Thoracic aorta (tissue), 2 donors: ENCODE results near the gene LDLRAD3. TPM values are rescaled to one million over a fixed set of nuclear protein-coding genes. Genes with fewer than 3 reads are reported as not detected.

Experiments
- ATAC-seq: fragments of 150-250 bp; one replicate; pipeline ENCODE4 v1.8.0; 2017; ENCODE audit warnings: low read depth; ENCODE audit not compliant: insufficient number of reproducible peaks, low FRiP score
- DNase-seq: peaks from one replicate; pipeline ENCODE4 v3.0.0-alpha.2; 2020; ENCODE audit warnings: low spot score
- H3K27ac ChIP-seq, 2 donors: fragments of 200-600 bp; sonication (generic); 1 replicate in 1 of 2; 2 replicates in 1 of 2; pipeline ENCODE4 v1.5.1; 2016; ENCODE audit warnings: mild to moderate bottlenecking in 2 of 2, moderate library complexity in 2 of 2
- H3K27me3 ChIP-seq: fragments of 200-600 bp; sonication (generic); replicated peaks from 2 replicates; pipeline ENCODE4 v1.6.0; 2016; ENCODE audit warnings: mild to moderate bottlenecking; ENCODE audit not compliant: insufficient read depth
- H3K36me3 ChIP-seq: fragments of 200-600 bp; sonication (generic); one replicate; pipeline ENCODE4 v1.5.1; 2016
- H3K4me1 ChIP-seq, 2 donors: fragments of 200-600 bp; sonication (generic); 1 replicate in 1 of 2; 2 replicates in 1 of 2; pipeline versions ENCODE4 v1.5.1 to v1.6.0; 2016; ENCODE audit warnings: low read depth in 2 of 2, mild to moderate bottlenecking in 1 of 2; ENCODE audit not compliant: control insufficient read depth in 1 of 2
- H3K4me3 ChIP-seq: fragments of 200-600 bp; sonication (generic); 2 replicates; pipeline ENCODE4 v1.5.1; 2016; ENCODE audit warnings: mild to moderate bottlenecking
- H3K9me3 ChIP-seq: fragments of 200-600 bp; sonication (generic); 2 replicates; pipeline ENCODE4 v1.5.1; 2016
- total RNA-seq, 2 donors: library from RNA; depleted of rRNA; stranded (reverse); fragments of >200 nt; gene quantifications; one replicate each; pipeline versions ENCODE4 v1.1.0 to v1.2.3, GENCODE V29; 2016
- TF ChIP-seq, protein P1 (sequence below): fragments of 200-600 bp; sonication (generic); IDR thresholded peaks from one replicate; pipeline ENCODE4 v1.5.1; 2019; ENCODE audit warnings: antibody characterized with exemption

Gene LDLRAD3
- total RNA-seq, 2 donors from 2014 or later: 6.1 to 17.2 TPM

- H3K9me3 ChIP-seq: no peaks in the 10 kb centered on the region
- TF ChIP-seq, protein P1, sequence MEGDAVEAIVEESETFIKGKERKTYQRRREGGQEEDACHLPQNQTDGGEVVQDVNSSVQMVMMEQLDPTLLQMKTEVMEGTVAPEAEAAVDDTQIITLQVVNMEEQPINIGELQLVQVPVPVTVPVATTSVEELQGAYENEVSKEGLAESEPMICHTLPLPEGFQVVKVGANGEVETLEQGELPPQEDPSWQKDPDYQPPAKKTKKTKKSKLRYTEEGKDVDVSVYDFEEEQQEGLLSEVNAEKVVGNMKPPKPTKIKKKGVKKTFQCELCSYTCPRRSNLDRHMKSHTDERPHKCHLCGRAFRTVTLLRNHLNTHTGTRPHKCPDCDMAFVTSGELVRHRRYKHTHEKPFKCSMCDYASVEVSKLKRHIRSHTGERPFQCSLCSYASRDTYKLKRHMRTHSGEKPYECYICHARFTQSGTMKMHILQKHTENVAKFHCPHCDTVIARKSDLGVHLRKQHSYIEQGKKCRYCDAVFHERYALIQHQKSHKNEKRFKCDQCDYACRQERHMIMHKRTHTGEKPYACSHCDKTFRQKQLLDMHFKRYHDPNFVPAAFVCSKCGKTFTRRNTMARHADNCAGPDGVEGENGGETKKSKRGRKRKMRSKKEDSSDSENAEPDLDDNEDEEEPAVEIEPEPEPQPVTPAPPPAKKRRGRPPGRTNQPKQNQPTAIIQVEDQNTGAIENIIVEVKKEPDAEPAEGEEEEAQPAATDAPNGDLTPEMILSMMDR: no peak
- no peak overlapping the region for H3K27ac ChIP-seq
- H3K4me3 ChIP-seq: no peak overlapping the region
- ATAC-seq: no peak
- H3K4me1 ChIP-seq: peaks cover 0 to 10% of the 10 kb centered on the region in 2 donors
- DNase-seq: no peak
- no peaks in the 10 kb centered on the region for H3K27me3 ChIP-seq
- H3K36me3 ChIP-seq: no peaks in the 10 kb centered on the region
These were observed 251.9 kb downstream of the LDLRAD3 start for GRCh38 chr11:36195496-36196354.

- Histone ChIP-seq H3K27ac (no peak overlapping the region), H3K36me3 (no peaks in the 10 kb centered on the region), H3K9me3 (no peaks in the 10 kb centered on the region), H3K4me1 (peaks cover 0 to 10% of the 10 kb centered on the region in 2 donors), H3K4me3 (no peak overlapping the region), H3K27me3 (no peaks in the 10 kb centered on the region)
- ATAC-seq (no peak), DNase-seq (no peak)
- TF ChIP-seq, protein P1: no peak
These were observed 252.6 kb downstream of the LDLRAD3 start for GRCh38 chr11:36196411-36196998.

DNA sequence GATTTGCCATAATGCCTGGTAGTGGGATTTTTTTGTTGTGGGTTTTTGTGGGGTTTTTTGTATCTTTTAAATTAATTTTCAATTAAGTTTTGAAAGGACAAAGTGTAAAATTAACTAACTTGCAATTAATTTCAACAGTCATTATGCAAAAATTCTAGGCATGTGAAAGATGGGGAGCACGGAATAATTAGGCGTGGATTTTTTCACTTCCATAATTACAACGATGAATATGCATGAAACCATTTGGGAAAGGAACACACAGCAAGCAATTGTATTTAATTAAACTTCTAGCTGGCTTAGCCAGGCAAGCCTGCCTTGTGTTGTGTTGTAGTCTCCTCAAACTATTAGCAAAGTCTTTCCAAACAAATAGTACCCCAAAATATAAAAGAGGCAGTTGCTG, 257.5 kb downstream of the LDLRAD3 start:
- no peak overlapping the region for H3K4me3 ChIP-seq
- no peak overlapping the region for H3K27ac ChIP-seq
- H3K36me3 ChIP-seq: no peaks in the 10 kb centered on the region
- no peak for DNase-seq
- no peaks in the 10 kb centered on the region for H3K27me3 ChIP-seq
- TF ChIP-seq, protein P1: no peak
- H3K9me3 ChIP-seq: no peaks in the 10 kb centered on the region
- no peak for ATAC-seq
- peaks cover 0 to 8% of the 10 kb centered on the region in 2 donors for H3K4me1 ChIP-seq

DNA sequence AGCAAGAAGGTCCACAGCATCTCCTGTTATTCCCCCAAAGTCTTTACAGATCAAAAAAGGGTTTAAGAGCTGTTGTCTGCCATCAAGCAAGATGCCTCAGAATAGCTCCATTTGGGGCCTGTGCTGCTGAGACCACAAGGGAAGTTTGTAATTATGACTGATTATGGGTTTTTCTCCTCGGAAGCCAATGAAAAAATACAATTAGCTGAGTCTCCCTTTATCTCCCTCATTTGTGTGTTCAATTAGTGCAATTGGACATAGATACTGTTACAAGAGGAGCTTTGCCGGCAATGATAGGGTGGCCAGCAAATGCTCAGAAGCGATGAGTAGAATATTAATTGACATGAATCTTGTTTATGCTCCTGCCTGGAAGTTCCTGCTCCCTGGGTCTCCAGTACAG, 261.7 kb downstream of the LDLRAD3 start:
- ATAC-seq: no peak
- H3K9me3 ChIP-seq: no peaks in the 10 kb centered on the region
- H3K4me1 ChIP-seq: no peaks in the 10 kb centered on the region
- TF ChIP-seq, protein P1: no peak
- H3K27ac ChIP-seq: no peak overlapping the region
- H3K36me3 ChIP-seq: no peaks in the 10 kb centered on the region
- H3K27me3 ChIP-seq: no peaks in the 10 kb centered on the region
- H3K4me3 ChIP-seq: no peak overlapping the region
- no peak for DNase-seq

GRCh38 chr11:36210529-36210928, 266.7 kb downstream of the LDLRAD3 start:
- DNase-seq: no peak
- H3K36me3 ChIP-seq: no peaks in the 10 kb centered on the region
- TF ChIP-seq, protein P1: no peak
- H3K4me3 ChIP-seq: no peak overlapping the region
- H3K27me3 ChIP-seq: no peaks in the 10 kb centered on the region
- no peaks in the 10 kb centered on the region for H3K4me1 ChIP-seq
- H3K27ac ChIP-seq: no peak overlapping the region
- H3K9me3 ChIP-seq: no peaks in the 10 kb centered on the region
- ATAC-seq: no peak
